Forelimb muscle (tissue), 1 donor: ENCODE data around the gene FAM219A. TPM values are rescaled to one million over a fixed set of nuclear protein-coding genes. Genes with fewer than 3 reads are reported as not detected.

Experiments used
- DNase-seq: peaks from one replicate; pipeline ENCODE4 v3.0.0-alpha.2; 2013; ENCODE audit warnings: low read depth
- polyA plus RNA-seq: library from polyadenylated mRNA; unstranded; fragments of 120-200 nt; gene quantifications from one replicate; pipeline ENCODE4 v1.2.1, GENCODE V29; 2013; ENCODE audit not compliant: insufficient read length

Gene FAM219A
- polyA plus RNA-seq, 1 donor = 11.7 TPM

DNA sequence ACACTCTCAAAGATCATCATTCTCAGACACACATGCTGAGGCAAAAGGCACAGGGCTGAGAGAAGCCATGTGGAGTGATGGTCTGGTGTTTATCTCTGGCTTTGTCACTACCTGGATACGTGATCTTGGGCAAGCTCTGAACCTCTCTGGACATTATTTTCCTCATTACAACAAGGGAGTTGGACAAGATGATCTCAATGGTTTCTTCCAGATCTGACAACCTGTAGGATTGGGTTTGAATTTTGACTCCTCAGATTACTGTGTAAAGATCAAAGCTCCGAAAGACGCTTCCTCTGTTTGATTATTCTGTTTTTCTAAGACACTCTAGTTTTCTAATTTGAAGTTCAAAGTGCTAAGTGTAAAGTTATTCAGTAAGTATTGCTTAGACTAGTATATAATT, 109.0 kb downstream of the FAM219A start:
- no peak for DNase-seq

Other genes starting within 250 kb of the FAM219A start
- gene KIF24, start 129.3 kb downstream of the FAM219A start, polyA plus RNA-seq = 15.9 TPM
- 27.4 TPM for gene NUDT2, start 129.0 kb downstream of the FAM219A start, polyA plus RNA-seq
- 16.3 TPM for gene MYORG, start 81.7 kb downstream of the FAM219A start, polyA plus RNA-seq
- 0.24 TPM for gene DNAI1, start 235 bp upstream of the FAM219A start, polyA plus RNA-seq
- 3.4 TPM for gene ENHO, start 64.4 kb upstream of the FAM219A start, polyA plus RNA-seq
- gene CNTFR, start 131.2 kb upstream of the FAM219A start, polyA plus RNA-seq = 44.9 TPM
- 20.3 TPM for gene RPP25L, start 153.5 kb upstream of the FAM219A start, polyA plus RNA-seq
- gene DCTN3, start 161.9 kb upstream of the FAM219A start, polyA plus RNA-seq = 62.5 TPM
- not detected for gene ARID3C, start 170.5 kb upstream of the FAM219A start, polyA plus RNA-seq
- gene SIGMAR1, start 179.2 kb upstream of the FAM219A start, polyA plus RNA-seq = 47.3 TPM
- 38.4 TPM for gene GALT, start 188.1 kb upstream of the FAM219A start, polyA plus RNA-seq
- gene IL11RA, start 193.6 kb upstream of the FAM219A start, polyA plus RNA-seq = 105 TPM
- gene CCL27, start 204.1 kb upstream of the FAM219A start, polyA plus RNA-seq = 0.51 TPM
- not detected for gene CCL19, start 232.7 kb upstream of the FAM219A start, polyA plus RNA-seq